Stimulated activated CD8-positive, alpha-beta memory T cell treated with anti-CD3 and anti-CD28 coated beads, Interleukin-7, amount 100 ng/mL, for 24 hours (primary cell): Measurements from ENCODE around the gene MCRIP2.
"Not testable (repeated sequence)": the region's sequence is repeated elsewhere in the genome, so short reads cannot be mapped to it uniquely, and the experiment has no call there.

Experiments
- DNase-seq: peaks from one replicate; pipeline ENCODE4 v3.0.0-alpha.2; 2020; ENCODE audit warnings: low read depth

MCRIP2 gene, protein sequence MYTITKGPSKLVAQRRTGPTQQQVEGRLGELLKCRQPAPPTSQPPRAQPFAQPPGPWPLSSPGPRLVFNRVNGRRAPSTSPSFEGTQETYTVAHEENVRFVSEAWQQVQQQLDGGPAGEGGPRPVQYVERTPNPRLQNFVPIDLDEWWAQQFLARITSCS

DNA sequence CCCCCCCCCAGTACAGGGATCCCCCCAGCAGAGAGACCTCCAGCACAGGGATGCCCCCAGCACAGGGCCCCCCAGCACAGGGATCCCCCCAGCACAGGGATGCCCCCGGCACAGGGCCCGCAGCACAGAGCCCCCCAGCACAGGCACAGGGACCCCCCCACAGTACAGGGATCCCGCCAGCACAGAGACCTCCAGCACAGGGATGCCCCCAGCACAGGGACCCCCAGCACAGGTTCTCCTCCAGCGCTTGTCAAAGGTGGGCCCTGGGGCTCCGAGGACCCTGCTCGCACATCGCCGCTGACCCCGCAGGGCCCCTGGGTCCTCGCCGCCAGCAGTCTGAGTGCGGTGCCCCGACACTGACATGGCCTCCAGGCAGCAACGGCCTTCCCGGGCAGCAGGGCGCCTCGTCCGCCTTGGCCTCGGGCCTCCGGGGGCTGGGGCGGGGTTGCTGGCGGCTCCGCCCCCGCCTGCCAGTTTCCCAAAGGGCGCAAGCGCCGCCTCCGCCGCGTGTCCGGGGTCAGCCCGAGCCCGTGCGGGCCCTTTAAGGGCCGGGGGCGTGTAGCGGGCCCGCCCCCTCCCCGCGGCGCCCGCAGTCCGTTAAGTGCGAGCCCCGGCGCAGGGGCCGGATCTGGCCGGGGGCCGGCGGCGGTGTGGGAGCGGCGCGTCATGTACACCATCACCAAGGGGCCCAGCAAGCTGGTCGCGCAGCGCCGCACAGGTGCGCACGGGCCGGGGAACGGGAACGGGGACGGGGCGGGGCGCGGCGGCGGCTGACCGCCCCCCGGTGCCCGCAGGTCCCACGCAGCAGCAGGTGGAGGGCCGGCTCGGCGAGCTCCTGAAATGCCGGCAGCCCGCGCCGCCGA is at the start of gene MCRIP2:
TSS of gene MCRIP2 (plus strand) at position 503 of the 863 bp plus-strand sequence. CDS start at position 667, 164 bp downstream.
- peak; percentile 41 for DNase-seq

DNA sequence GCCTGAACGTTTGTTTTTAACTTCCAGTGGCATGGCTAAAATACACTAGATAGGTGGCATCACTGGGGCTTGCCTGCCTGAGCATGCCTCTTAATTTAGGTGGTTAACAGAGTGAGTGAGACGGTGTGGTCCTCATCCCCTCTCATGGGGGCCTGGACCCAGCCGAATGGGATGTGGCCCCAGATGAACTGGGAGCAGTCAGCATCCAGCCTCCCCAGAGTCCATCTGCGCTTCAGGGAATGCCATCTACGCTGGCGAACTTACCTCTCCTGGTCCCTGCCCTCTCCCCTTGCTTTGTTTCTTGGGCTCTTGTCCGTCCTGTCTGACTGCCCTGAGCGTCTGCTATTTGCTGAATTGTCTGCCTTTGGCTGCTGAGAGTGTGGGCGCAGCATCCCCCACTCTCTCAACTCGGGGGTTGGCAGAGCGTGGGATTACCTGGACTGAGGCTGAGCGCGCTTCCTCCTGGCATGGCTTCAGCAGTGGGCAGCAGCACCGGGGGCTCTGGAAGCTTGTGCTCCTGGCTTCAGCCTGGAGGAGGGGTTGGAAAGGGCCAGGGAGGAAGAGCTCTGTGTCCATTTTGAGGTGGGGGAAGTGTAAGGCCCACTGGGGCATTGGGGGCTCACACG is 49.6 kb upstream of the MCRIP2 start:
- DNase-seq, result no peak

DNA sequence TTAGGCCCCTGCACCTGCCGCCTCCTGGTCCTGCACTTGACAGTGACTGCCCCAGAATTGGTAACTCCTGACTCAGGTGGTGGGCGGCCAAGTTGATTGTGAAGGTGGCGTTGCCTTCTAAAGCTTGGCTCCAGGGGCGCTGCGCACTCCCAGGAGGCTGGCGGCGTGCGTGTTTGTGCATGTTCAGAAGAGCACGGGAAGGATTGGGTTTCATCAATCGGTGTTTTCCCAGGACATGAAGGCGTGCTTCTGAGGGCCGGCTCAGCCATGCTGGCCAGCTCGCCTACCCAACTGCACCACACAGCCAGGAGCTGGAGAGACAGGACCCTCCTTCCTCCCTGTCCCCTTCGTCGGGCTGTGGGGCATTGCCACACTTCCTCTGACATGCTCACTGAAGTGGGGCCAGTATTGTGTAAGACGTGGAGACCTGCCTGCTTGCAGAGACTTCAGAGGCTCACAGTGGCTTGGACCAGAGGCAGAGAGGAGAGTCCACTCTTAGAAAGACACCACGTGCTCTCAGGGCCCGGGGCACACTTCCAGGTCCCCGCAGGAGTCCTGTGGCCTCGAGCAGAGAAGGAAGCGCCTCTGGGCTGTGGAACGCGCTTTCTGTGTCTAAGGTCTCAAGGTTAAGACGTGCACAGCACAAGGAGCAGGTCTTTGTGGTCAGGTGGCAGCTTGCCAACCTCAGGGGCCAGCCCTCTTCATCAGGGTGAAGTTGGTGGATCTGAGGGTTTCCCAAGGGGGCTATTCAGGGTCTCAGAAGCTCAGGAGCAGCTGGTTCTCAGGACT is 48.9 kb upstream of the MCRIP2 start:
- no peak for DNase-seq

DNA sequence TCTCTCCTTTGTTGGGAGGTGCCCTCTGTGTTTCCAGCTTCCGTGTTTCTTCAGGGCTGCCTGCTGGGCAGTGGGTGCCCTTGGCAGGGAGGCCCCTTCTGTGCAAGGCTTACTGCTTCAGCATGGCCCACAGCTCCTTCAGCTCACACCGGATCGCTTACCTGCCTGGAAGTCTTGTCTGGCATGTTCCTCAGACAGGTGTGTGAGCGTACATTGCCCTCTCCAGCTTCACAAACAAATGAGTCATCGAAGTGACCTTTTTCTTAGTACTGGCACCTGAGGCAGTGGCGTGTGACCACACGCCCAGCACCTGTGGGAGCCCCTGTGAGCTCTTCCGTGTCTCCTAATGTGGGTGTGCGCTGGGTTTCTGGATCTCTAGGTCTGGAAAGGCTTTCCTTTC is 48.2 kb upstream of the MCRIP2 start:
- DNase-seq, result no peak

DNA sequence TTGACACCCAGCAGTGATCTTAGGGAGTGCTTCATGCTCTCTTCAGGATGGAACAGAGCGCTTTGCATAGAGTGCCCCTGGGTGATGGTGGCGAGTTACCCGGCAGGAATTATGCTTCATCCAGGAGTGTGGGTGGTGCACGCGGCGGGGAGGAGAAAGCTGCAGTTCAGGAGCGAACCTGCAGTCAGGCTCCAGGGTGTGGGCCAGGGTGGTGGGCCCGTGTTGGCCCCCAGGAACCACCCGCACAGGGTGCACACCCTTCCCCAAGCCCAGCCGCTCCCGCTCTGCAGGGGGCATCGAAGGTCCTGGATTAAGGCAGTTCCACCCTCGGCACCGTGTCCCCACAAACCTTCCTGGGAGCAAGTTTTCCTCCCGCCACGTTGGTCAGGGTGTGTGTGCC is 47.8 kb upstream of the MCRIP2 start:
- DNase-seq, result no peak

DNA sequence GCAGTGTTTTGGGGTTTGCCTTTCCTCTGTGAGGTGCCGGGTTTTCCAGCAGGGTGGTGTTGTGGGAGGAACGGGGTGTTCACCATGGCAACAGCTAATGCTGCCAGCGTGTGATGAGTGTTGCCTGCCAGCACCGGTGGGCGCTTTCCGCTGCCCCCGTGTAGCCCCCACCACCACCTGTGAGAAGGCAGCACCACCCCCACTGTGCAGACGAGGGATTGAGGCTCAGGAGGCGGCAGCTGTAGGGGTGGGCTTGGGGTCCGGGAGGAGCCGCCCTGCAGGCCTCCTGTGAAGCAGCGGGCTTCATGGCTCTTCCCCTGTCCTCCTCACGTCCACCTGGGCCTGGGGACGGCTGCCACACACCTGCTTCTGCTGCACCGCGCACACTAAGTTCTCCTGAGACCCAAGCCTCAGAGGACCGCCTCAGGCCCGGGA is 46.5 kb upstream of the MCRIP2 start:
- DNase-seq, result no peak

DNA sequence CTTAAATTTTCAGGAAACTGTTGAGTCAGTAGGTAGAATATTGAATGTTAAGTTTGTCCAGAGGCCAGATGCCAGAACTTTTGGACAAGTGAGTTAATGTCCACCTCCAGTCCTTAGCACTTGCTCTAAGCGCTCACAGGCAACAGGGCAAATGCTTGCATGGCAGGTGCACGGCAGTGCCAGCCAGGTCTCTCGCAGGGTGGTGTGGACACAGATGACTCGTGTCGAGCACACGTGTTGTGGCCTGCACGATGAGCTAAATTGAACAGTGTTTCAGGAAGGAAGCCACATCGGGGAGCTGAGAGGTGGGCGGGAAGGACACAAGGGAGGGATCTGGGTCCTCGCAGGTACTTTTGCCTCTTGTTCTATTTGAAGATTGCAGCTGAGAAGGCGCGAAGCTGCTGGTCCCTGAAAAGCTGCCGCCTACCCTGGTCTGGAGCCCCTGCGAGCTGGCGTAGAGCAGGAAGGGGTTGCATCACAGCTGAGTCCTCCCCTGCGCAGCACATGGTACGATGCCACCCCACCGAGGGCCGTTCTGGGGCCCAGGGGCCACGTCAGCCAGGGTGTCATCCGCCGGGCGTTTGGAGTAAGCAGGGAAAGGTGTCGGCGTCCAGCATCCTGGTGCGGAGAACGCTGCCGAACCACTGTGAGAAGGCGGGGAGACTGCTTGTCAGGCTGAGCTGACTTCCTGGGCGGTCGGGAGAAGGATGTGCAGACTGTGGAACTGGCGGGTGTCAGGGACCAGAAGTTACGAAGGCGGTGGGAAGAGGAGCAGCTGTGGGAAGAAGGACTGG is 45.5 kb upstream of the MCRIP2 start:
- no peak for DNase-seq

DNA sequence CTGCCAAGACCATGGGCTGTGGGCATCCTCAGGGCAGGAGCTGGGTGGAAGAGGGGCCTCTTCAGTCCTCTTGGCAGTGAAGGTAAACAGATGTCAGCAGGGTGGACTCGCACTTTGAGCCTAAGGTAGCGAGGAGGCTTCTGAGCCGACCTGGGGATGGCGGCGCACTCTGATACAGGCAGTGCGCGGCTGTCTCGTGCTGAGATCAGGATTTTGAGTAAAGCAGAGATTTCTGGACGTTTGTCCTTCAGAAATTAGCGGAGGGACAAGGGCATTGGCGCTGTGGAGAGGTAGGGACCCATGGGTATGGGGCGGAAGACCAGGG is 44.9 kb upstream of the MCRIP2 start:
- DNase-seq, result no peak

DNA sequence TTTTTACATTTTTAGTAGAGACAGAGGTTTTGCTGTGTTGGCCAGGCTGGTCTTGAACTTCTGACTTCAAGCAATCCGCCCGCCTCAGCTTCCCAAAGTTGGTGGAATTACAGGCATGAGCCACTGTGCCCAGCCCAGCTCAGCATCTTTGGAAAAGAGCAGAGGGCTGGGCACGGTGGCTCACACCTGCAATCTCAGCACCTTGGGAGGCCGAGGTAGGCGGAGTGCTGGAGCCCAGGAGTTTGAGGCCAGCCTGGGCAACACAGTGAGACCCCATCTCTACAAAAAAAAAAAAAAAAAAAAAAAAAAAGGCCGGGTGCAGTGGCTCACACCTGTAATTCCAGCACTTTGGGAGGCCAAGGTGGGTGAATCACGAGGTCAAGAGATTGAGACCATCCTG is 44.0 kb upstream of the MCRIP2 start:
- not testable (repeated sequence) for DNase-seq

DNA sequence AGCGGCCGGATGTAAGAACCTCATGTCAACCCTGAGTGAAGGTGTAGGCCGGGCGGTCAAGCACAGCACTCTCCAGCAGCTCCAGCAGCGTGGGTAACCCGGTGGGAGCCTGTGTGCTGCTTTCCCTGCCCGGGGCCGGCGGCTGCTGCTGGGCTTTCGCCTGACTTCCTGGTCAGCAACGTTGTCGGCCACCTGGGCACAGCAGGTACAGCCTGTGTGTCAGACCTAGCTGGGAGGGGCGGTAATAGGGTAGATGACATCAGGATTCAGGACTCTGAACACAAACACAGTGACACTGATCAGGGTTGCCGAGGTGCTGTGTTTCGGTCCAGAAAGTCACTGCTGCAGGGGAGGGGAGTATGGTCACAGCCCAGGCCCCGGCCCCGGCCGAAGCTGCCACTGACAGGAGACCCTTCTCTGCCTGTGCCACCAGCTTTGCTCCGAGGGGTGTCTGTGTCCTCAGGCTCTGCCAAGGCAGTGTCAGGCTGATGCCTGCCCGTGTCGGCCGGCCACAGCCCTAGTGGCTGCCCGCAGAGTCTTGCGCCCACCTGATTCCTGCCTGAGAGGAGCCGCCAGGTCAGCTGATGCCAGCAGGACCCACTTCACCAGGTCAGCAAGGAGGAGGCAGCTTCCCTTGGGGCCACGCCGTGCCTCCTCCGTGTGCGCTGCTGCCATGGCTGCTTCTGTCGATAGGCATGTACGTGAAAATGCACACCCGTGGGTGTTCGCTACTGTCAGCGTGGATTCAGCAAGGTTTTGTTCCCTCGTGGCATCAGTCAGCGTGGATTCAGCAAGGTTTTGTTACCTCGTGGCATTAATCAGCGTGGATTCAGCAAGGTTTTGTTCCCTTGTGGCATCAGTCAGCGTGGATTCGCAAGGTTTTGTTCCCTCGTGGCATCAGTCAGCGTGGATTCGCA is 42.5 kb upstream of the MCRIP2 start:
- DNase-seq, result no peak

DNA sequence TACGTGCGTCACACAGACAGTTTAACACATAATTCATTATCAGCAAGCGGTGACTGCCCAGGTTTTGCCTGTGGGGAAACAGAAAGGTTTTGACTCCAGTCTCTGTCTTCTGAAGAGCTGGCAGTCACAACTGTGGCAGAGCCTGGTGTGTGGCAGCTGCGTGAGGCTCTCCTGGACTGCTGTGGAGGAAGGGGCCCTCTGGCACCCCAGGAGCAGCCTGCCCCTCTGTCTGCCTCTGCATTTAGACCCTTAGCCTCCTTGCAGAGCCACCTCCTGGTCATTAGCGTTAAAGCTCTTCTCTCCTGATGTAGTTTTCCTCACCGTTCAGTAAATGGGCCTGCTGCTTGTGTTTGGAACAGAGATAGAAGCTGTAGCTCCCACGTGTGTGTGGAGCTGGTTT is 40.8 kb upstream of the MCRIP2 start:
- DNase-seq, result no peak

DNA sequence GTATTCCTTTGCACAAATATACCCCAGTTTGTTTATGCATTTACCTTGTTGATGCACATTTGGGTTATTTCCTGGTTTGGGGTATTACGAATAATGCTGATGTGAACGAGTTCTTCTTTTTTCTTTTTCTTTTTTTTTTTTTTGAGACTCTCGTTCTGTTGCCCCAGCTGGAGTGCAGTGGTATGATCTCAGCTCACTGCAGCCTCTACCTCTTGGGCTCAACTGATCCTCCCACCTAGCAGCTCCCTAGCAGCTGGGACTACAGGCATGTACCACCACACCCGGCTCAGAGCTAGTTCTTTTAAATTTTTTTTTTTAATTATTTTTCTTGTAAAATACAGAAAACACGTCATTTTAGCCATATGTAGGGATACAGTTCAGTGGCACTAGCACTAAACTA is 37.7 kb upstream of the MCRIP2 start:
- DNase-seq, result no peak

DNA sequence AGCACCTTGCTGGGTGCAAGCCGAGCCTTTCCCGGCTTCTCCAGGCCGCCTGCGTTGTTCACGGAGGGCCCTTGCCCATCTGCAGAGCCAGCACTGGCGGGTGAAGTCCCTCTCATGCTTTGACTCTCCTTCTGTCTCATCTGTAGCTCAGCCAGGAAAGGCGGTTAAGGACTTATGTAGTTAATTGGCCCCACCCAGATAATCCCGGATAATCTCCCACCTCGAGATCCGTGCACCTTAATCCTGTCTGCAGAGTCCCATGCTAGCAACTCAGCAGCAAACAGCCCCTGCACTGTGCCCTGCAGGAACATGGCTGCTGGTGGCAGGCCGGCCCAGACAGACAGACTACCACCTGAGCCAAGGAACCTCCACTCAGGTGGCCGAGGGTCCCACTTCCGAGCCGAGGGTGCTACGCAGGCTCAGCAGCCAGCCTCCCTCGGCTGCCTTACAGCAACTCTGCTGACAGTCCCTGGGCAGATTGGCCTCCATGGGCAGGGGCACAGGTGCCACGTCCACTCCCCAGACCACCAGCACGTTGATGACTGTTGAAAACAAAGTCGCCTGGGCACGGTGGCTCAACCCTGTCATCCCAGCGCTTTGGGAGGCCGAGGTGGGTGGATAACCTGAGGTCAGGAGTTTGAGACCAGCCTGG is 34.8 kb upstream of the MCRIP2 start:
- DNase-seq, result no peak

DNA sequence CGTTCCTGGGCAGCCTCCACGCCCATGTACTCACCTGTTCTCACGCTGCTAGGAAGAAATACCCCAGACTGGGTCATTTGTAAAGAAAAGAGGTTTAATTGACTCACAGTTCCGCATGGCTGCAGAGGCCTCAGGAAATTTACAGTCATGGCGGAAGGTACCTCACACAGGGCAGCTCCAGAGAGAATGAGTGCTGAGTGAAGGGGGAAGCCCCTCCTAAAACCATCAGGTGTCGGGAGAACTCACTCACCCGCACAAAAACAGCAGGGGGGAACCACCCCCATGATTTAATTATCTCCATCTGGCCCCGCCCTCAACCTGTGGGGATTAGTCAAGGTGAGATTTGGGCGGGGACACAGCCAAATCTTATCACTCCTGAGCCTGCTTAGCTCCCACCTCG is 33.6 kb upstream of the MCRIP2 start:
- DNase-seq, result no peak

DNA sequence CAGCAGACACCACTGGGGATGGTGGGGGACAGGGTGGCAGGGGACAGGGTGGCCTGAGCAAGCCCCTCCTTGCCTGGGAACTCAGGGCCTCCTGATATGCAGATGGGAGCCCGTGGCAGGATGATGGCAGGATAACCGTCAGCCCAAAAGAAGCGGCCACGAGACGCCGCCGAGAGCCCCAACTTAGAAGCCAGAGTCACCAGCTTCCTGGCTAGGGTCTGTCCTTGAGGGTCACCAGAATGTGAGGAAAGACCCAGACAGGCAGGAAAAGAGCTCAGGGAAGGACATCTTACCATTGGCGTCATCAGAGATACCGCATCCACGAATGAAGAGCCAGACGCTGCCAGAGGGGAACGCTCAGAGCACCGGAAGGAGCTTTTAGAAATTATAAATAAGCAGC is 32.3 kb upstream of the MCRIP2 start:
- no peak for DNase-seq

DNA sequence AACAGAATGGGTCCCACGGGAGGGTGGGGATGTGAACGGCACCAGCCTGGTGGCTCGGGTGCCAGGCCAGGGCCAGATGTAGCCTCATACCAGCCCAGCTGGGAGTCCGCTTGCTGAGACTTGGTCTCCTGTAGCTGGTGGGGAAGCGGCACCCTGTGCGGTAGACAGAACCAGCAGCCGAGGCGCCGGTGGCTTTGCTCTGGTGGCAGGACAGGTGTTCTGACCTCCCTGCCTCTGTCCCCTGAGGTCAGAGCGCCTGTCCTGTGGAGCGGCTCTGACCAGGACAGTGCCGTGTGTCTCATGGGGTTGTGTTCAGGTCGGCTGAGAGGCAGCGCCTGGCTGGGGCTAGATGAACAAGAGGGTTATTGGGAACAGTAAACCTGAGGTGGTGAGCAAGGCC is 31.6 kb upstream of the MCRIP2 start:
- DNase-seq, result no peak

DNA sequence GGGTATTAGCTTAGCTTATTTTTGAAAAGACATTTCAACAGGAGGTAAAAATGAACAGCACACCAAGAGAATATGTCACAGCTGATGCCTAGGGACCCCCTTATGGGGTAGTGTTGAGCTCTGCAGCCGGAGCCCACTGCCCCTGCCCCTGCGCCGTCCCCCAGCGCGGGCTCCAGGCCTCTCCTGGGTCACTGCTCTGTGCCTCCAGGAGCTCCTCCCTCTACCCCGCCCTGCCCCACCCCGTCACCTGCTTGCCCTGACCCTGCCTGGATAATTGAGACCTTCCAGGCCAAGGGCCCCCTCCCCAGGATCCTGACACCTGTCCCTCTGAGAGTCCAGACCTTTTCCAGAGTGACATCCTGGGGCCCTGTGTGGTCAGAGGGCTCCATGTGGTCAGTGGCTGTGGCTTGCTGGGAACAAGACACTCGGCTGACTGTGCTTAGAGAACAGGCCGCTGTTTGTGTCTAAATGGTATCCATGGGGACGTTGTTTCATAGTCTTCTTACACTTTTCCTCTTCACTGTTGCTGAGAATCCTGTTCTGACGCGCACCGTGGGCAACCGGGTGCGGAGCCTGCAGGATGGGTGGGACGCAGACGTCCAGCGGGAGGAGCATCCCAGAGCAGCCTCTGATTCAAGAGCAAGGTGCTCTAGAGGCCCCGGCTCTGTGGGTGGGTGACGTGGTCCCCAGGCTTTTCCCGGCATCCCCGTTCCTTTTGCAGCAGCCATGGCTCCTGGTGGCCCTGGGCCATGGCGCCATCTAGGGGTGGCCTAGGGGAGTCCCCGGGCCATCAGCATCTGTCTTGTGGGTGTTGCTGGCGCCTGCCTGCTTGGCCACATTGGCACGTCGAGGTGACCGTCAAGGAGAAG is 30.9 kb upstream of the MCRIP2 start:
- peak; percentile 38 for DNase-seq

DNA sequence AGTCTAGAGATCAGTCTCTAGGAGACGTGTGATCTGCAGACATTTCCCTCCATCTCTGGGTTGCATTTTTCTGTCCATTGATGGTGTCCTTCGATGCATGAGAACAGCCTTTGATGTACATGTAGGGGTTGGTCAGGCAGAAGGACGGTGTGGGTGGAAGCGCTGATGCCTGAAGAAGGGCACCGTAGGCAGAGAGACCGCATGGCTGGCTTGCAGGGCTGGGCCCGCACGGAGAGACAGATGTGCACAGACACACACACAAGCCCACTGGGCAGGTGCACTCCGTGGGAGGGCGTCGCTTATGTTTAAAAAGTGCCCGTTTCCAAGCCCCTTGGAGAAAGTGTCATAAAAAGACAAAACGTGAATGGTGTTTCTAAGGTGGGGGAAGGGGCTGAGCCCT is 26.5 kb upstream of the MCRIP2 start:
- no peak for DNase-seq
